NCI-H1417 (cell line): Measurements from ENCODE around the gene FBXW2.
"Not testable (repeated sequence)": the region's sequence is repeated elsewhere in the genome, so short reads cannot be mapped to it uniquely, and the experiment has no call there.

Experiments
- DNase-seq, 3 experiments: peaks; one replicate each; lab custom pipeline; 2025; lab: John Stamatoyannopoulos, UW

Gene FBXW2, protein sequence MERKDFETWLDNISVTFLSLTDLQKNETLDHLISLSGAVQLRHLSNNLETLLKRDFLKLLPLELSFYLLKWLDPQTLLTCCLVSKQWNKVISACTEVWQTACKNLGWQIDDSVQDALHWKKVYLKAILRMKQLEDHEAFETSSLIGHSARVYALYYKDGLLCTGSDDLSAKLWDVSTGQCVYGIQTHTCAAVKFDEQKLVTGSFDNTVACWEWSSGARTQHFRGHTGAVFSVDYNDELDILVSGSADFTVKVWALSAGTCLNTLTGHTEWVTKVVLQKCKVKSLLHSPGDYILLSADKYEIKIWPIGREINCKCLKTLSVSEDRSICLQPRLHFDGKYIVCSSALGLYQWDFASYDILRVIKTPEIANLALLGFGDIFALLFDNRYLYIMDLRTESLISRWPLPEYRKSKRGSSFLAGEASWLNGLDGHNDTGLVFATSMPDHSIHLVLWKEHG

DNA sequence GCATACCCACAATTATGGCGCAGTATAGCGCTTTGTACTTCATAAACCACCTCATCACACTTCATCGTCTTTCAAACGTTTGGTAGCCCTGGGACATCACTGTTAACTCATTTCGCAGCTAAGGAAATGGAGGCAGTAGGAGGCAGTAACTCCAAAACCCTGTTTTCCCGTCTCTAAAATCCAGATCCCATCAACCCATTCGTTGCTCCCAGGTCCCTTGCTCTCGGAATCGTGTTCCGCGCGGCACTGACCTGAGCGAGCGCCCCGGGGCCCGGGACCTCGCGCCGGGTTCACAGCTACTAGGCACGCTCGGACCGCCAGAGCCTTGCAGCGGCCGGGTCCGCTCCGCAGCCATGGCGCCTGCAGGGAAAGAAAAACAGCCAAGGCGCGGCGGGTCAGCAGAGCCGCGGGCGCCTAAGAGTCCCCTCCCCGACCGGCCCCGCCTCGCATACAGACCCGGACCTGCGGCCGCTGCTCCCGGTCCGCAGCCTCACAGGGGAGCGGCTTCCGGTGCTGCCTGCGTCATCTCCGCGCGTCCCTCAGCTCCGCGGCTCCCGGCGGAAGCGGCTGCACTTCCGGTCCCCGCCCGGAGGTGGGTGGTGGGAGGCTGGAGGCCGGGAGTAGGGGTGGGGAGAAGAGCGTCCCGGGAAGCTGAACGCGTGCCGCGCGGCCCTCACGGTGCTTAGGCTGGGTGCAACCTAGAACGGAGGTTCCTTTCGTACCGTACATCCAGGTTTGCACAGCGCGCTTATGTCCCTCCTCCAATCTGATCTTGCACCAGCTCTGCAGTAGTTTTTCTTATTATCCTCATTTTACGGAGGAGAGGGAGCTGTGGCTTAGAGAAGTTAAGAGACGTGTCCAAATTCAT is at the start of gene FBXW2:
FBXW2 (minus strand) TSS at position 519 of the 868 bp plus-strand sequence. CDS start 5,158 bp downstream, outside the sequence.
- DNase-seq: peak; percentile 76 to 96 (median 95)

DNA sequence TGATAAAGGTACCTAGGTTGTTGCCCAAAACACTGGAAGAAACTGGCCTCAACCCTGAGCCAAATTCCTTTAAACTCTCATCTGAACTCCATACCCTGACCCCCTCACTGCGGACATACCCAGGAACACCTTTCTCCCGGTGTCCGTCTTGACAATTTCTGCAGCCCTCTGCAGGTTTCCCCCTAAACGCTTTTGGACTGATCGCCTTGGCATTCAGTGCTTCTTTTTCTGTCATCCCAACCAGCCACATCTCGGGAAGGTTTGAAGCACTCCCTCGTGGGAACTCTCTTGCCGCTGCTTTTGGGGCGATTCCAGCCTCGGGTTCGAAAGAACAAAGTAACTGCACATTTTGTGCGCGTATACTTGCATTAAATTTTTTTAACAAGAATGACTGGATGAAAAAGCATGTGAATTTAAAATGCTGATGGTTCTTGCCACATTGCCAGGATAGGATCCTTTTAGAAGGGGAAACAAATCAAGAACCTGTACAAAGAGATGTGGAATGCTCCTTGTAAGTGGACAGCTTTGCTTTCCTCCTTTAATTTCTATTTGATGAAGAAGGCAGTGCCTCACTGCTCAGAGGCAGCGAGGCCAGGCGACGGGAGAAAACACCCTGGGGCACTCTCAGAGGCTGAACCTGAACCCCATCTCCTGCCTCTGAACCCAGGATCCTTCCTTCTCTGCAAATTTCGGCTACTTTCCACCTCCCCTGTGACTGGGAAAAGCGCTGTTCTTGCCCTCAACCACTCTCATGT is 48.9 kb upstream of the FBXW2 start:
- DNase-seq: no peak

DNA sequence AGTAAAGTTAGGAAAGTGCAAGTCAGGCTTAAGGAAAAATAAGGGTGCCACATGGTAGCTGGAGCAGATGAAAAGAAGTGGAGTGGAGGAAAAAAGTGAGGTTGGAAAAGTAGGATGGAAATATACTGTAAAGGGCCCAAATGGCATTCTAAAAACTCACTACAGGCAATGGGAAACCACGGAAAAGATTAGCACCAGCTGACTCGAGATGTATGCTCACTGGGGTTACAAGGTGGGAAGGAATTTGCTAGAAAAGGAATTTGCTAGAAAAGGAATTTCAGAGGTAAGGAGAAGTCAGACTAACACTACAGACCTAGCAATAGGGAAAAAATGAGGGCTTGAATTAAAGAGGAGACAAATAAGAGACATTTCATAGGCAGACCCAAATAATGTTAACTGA is 45.9 kb upstream of the FBXW2 start:
- DNase-seq: no peak

DNA sequence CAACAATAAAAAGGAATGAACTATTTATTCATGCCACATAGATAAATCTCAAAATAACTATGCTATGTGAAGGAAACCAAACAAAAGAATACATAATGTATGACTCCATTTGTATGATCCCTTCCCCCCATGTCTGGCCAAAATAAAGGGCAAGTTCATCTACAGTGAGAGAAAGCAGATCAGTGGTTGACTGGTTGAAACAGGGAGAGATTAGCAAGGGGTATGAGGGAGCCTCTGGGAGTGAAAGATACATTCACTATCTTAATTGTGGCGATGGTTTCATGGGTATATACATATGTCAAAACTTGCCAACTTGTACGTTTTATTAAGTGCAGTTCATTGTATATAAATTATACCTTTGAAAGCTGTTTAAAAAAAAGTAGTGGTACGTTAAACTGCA is 44.7 kb upstream of the FBXW2 start:
- DNase-seq: no peak

DNA sequence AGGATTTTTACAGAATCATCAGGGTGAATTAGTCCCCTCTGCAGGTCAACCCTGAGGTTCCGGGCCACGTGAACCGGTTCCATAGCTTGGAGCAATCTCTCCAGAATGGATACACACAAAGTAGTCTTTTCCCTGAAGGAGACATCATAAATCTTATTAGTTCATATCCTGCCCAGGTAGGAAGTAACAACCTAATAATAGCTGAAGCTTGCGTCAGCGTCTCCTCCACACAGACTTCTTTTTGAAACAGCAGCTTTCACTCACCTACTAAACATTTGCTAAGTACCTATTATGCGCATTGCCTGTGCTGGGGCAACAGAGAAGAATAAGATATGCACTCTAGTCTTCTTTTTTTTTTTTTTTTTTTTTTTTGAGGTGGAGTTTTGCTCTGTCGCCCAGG is 40.1 kb upstream of the FBXW2 start:
- no peak for DNase-seq

DNA sequence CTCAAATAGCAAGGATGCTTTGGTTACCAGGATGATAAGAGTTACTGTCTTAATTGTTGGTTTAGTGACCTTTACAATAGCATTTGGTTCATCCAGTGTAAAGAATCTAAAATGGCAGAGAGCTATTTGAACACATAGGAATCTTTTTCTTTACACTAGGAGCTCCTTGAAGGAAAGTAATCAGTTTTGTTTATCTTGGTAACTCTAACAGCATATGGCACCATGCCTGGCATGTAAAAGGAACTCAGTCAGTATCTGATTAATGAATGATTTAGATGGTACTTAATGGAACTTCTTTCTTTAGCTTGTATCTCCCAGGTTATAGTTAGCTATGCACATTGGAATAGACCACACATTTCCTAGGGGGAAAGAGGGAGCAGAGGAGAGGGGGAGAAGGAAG is 39.6 kb upstream of the FBXW2 start:
- DNase-seq: no peak

DNA sequence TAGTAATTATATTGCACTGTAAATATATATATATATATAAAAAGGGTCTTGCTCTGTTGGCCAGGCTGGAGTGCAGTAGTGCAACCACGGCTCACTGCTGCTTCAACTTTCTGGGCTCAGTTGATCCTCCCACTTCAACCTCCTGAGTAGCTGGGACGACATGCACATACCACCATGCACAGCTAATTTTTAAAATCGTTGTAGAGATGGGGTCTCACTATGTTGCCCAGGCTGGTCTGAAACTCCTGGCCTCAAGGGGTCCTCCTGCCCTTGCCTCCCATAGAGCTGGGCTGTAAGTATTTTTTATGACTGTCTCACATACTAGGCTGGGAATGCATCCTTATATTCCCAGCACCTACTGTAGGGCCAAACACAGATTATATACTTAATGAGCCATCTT is 37.6 kb upstream of the FBXW2 start:
- no peak for DNase-seq

DNA sequence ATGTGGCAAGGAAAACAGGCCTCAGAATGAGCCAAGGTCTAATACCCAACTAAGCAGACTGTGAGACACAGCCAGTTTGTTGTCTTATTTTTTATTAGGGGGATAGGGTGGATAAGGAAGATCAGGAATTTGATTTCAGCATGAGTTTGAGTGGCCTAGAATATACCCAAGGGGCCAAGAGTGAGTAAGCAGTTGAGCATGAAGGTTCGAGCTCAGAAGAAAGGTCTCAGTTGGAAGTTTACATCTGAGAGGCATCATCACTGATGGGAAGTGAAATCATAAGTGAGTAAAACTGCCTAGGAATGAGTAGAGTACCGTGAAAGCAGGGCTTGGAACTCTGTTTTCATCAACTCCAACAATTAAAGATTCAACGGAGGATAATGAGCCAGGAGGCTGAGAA is 36.9 kb upstream of the FBXW2 start:
- DNase-seq: no peak

DNA sequence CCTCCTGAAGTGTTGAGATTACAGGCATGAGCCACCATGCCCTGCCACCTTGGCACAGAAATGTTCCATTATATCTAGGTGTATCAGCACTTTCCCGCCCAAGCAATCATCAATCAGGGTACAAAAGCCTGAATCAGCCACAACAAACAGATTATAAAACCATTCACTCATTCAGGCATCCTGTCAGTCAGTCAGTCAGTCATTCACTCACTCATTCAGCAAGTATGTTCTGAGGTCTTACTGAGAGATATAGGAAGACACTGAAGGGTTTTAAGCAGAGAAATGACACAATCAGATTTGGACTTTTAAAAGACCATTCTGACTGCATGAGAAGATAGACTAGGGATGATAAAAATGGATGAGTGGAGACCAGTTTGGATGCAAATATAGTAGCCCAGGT is 36.4 kb upstream of the FBXW2 start:
- DNase-seq: no peak

DNA sequence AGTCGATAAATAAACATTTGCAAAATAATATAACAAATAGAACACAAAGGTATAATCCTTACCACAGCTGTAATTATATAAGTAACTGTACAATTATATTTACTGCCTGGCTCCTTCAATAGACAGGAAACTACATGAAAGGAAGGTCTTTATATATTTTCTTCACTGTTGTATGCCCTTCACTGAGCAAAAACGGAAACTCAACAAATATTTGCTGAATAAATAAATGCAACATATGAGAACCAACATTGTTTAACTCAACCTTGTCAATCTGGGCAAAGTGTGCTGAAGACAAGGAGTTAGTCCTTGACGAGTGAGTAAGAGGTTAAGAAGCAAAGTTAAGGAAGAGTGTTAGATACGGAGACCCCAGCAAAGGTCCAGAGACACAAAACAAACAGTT is 26.9 kb upstream of the FBXW2 start:
- peak in 2 of 3 experiments; percentile 20 to 76 for DNase-seq

DNA sequence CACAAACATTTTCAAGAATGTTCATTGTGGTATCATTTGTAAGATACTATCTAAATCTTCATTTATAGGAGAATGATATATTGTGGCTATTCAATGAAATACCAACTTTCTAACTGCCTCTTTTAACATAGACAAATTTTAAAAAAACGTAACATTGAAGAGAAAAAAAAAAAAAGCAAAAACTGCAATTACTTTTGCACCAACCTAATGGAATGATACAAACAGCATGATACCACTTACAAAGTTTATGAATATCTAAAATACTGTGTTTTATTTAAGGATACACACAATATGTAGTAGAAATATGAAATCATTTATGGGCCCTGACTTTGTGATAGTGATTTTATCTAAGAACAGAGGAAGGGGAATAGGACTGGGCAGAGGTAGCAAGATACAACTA is 25.4 kb upstream of the FBXW2 start:
- DNase-seq: no peak

DNA sequence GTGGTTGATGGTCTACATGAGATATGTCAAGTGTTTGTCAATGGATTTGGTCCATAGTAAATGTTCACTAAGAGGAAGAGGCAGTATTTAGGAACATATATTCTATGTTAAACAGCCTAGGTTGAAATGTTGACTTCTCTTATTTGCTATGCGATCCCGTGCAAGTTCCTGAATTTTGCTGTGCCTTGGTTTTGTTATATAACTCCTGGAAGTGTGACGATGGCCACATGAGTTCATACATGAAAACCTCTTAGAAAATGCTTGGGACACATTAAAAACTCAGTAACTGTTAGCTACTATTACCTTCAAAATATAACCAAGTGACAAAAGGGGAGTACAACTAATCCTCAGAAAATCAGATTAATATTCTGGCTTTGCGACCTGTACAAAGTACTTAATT is 21.9 kb upstream of the FBXW2 start:
- no peak for DNase-seq

DNA sequence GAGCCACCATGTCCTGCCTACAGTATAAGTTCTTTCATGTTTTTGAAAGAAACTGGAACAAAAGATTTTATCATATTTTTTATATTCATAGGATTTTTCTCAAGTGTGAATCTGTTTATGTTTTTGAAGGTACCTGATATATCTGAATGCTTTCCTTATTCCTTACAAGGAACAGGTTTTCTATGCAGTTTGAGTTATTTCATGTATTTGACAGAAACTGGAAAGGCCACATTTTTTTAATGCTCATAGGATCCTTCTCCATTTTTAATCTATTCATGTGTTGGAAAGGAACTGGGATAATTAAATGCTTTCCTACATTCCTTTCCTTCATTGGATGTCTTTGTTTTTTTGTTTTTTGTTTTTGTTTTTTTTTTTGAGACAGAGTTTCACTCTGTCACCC is 15.7 kb upstream of the FBXW2 start:
- no peak for DNase-seq

DNA sequence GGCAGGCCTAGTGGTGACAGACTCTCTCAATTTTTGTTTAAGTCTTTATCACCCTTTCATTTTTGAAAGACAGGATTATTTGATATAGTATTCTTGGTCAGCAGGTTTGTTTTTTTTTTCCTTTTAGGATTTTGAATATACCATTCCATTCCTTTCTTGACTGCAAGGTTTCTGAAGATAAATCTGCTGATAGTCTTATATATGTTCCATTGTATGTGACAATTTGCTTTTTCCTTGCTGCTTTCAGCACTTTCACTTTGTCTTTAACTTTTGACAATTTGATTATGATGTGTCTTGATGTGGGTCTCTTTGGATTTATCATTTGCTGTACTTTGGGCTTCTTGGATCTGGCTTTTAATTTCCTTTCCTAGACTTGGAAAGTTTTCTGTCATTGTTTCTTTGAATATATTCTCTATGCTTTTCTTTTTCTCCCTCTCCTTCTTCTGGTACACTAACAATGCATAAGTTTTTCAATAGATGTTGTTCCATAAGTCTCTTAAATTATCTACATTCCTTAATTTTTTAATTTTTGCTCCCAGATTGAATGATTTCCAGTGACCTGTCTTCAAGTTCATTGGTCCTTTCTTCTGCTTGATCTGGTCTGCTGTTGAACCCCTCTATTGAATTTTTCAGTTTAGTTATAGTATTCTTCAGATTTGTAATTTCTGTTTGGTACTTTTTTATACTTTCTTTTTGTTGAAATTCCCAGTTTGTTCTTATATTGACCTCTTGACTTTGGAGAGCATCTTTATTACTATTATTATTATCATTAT is 14.6 kb upstream of the FBXW2 start:
- no peak for DNase-seq

DNA sequence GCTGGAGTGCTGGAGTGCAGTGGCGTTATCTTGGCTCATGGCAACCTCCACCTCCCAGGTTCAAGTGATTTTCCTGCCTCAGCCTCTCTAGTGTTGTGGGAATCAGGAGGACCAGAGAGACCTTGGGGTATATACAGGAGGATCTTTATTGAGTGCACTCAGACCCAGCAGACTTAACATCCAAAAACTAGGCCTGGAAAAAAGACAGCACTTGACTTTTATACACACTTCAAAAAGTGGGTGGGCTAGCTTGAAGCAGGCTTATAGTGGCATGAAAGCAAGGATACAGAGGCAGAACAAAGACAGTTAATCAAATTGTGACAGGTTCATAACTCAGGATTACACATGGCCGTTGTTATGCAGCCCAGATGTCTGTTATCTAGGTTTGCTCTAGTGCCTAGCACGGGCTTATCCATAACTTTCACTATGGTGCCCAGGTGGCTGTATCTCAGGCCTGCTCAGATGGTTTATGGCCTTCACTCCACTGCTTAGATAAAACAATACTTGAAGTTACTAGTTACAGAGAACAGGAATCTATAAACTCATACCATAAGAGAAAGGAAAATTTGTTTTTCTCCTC is 11.7 kb upstream of the FBXW2 start:
- not testable (repeated sequence) for DNase-seq

DNA sequence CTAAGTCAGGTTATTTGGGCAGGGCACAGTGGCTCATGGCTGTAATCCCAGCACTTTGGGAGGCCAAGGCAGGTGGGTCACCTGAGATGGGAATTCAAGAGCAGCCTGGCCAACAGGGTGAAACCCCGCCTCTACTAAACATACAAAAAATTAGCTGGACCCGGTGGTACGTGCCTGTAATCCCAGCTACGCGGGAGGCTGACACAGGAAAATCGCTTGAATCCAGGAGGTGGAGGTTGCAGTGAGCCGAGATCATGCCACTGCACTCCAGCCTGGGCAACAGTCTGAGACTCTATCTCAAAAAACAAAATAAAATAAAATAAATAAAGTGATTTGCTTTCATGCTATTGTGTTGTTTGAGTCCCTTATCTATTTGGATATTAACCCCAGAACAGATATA is 8.2 kb upstream of the FBXW2 start:
- no peak for DNase-seq

DNA sequence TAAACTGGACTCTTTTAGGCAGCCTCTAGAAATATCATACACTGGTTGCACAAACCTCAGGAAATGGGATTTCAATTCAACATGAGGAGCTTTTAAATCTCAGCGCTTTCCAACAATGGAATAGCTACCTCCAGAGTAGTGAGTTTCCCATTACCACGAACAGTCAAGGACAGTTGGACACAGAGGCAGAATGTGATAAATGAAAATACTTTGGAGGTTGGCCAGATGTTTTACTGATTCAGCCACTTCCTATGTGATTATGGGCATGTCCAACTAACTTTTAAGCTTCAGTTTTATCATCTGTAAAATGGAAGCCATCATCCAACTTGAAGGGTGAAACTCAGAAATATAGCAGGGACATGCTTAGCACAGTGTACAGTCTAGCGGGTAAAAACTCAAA is 2.1 kb downstream of the FBXW2 start:
- DNase-seq: no peak

DNA sequence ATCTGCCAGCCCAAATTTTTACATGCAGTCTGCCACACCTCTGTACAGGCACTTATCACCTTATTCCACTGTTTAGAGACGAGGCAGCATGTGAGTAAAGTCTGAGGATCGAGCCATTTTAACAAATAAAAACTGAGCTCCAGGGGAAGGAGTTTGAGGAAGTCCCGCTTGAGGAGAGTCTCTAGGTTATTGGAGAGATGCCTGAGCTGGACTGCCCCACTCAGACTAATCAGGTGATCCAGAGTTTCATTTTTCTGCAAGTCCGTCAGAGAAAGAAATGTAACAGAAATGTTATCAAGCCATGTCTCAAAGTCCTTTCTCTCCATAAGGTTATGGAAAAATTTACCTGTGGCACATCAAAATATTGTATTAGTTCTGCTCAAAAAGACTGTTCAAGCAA is 5.3 kb downstream of the FBXW2 start:
- no peak for DNase-seq

DNA sequence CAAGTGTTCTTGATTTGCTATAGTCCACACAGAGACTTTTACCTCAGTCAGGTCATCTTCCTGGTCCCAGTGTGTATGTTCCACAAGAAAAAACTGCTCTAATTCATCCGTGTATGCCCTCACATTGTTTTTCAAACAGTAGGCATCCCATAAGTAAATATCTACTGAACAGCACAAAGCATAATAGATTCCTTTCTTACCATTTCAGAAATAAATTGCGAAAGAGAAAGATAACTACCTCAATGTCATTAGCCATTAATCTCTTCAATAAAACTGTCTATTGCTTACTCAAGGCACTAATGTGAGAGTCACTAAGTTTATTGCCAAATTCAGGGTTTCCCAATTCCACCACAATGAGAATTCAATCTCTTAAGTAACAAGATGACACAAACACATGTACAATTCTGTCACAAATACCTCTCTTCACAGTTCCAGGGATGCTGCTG is 9.6 kb downstream of the FBXW2 start:
- DNase-seq: peak in 1 of 3 experiments; percentile 35

DNA sequence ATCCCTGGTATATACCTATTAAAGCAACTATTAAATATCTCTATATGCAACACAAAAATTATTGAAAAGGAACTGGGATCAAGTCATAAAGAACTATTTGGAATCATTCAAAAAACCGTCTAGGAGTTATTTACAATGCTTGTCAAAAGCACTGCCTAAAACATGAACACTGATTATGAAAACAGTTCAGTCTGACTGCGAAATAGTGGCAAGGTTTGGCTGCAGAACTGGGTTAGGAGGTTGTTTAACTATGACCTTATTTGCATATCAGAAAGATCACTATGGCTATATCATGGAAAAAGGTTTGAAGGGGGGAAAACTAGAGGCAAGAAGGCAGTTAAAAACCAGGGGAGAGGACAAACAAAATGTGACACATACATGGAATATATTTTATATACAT is 12.0 kb downstream of the FBXW2 start:
- DNase-seq: no peak

DNA sequence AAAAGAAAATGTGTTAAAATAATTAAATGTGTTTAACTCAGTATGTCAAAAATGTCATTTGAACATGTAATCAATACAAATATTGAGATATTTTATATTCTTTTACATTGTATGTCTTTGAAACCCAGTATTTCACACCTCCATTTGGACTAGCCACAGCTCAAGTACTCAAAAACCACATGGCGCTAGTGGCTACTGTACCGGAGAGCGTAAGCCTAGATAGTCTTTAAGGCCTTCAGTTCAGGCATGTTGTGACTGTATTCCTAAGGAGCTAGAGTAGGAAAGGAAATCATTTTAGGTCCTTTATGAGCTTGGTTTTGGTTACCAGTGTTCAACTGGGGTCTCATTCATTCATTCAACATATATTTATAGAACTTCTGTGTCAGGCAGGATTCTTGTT is 12.8 kb downstream of the FBXW2 start:
- DNase-seq: no peak
